ACHN (cell line): ENCODE results near the gene FRMD3.

ENCODE experiments used
- DNase-seq: peaks from one replicate; pipeline ENCODE4 v3.0.0-alpha.2; 2015
- in situ Hi-C: cut with HindIII; loops from 2 replicates; pipeline ENCODE4 v1.10.0; 2017; ENCODE audit warnings: low sequenced_read_pairs, low pct_ligation_motif_present, low pct_unique_long_range_greater_than_20kb

The FRMD3 gene

GRCh38 chr9:83330207-83331196 lies 207.7 kb downstream of the FRMD3 start:
- in situ Hi-C loops, result no loop called here
- peak; percentile 10 for DNase-seq

- in situ Hi-C loops, result no loop called here
These were observed 210.2 kb downstream of the FRMD3 start for GRCh38 chr9:83327750-83328622.

DNA sequence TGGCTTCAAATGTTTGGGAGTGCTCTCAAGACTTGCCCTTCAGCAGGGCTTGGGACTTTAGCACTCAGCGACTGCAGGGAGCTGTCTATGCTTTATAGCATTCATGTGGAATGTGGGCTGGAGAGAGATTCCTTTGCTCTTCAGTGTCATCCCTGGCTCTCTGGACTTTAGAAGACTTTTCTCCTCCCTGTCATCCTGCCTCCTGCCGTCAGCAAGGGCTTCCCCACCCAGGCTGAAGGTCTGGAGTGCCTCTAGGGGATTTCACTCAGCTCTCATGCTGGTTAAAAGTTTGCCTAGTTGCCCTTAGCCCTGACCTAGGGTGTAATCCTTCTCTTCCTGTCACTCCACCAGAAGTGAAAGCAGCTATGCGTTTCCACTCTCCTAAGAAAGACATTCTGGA lies 210.9 kb downstream of the FRMD3 start:
- in situ Hi-C loops, result no loop called here
- peak; percentile 16 for DNase-seq

More at GRCh38 chr9:83327750-83328622, 210.2 kb downstream of the FRMD3 start:
- no peak for DNase-seq

DNA sequence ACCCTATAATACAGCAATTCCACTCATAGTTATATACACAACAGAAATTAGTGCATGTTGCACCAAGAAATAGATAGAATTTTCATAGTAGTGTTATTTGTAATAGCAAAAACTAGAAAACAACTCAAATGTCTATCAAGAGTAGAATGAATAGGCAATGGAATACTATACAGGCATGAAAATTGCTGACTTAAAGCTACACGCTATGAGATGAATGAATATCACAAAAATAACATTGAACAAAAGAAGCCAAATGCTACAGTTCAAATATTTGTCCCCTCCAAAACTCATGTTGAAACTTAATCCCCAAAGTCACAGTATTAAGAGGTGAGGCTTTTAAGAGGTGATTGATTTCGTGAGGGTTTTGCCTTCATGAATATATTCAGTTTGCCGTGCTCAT lies 215.1 kb downstream of the FRMD3 start:
- in situ Hi-C loops, result no loop called here
- no peak for DNase-seq

DNA sequence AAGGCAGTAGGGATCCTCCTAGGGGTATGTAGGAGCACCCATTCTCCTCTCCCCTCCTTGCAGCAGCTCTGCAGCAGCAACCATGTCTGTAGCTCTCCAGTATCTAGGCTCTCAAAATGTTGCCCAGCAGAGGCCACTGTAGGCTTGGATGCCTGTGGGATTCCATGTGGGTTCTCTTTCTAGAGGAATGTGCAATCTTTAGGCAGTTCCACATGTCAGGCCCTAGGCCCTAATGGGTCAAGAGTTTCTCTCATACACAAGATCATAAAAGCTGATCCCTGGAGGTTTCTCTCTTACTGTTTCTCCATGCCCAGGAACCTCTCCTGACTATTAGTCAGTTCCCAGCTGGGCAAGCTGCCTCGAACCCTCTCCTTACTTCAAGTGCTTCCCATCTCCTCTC lies 215.8 kb downstream of the FRMD3 start:
- DNase-seq, result no peak
- in situ Hi-C loops, result no loop called here

- no peak for DNase-seq
- in situ Hi-C loops, result no loop called here
These were observed 221.0 kb downstream of the FRMD3 start for GRCh38 chr9:83317244-83317643.

DNA sequence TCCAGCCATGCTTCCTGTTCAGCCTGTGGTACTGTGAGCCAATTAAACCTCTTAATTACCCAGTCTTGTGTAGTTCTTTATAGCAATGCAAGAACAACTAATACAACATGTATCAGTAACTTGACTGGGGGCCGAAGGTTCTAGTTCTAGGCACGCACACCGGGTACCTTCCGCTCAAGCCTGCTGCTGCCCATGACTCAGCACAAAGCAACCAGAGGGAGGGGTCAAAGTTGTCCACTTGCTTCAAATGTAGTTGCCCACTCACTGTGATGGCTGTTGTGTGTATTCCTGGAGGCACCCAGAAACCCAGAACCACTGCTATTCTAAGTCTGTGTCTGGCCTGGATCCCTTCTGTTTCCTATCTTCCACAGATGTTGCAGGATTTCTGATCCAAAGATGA lies 222.6 kb downstream of the FRMD3 start:
- DNase-seq, result no peak
- in situ Hi-C loops, result no loop called here

DNA sequence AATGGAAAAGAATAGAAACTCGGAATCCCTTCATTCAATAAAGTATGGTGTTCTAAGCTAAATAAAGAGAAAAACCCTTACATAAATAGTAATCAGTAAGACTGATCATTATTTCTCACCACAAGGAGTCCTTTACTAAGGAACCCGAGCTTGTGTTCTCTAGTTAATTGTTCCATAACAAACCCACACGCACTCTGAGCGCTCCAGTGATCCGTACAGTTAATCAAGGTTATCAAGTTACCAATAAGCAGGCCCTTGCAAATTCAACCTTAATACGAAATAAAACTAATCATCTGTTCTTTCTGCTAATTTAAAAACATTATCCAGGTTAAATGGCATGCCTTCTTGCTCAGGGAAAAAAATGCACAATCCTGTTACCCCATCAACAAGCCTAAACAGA lies 224.4 kb downstream of the FRMD3 start:
- DNase-seq, result no peak
- in situ Hi-C loops, result no loop called here

DNA sequence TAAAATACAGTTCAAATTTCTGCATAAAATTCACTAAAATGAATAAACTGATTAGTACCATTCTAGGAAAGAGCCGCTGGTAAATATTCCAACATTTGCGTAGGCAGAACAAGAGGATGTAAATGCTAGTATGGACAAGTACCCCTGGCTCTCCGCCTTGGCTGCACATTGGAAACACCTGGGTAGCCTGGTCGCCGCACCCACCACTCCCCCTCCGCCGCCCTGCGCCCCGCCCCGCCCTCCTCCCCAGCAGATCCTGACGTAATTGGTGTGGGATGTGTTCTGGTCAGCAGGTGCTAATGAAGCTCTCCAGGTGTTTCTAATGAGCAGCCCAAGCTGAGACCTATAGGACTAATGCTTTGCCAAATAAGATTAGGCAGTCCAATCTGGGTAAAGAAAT lies 225.7 kb downstream of the FRMD3 start:
- no peak for DNase-seq
- in situ Hi-C loops, result no loop called here

DNA sequence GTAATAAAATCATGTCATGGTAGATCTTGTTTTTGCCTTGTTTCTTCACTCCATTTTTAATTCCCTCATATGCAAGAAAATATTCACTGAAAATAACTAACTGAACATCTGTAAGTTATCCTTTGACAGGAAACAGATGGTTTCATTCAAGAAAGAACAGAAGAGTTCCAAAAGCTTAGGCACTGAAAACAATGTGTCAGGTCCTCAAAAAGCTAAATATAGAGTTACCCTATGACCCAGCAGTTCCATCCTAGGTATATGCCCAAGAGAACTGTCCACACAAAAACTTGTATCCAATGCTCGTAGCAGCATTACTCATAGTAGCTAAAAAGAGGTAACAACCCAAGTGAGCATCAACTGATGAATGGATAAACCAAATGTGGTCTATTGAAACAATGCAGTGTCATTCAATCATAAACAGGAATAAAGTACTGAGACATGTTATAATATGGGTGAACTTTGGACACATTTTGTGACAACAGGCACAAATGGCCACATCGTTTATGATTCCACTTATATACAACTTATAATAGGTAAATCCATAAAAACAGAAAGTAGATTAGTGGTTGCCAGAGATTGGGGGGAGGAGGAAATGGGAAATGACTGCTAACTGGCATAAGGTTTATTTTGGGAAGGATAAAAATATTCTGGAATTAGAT lies 231.0 kb downstream of the FRMD3 start:
- no peak for DNase-seq
- in situ Hi-C loops, result no loop called here

DNA sequence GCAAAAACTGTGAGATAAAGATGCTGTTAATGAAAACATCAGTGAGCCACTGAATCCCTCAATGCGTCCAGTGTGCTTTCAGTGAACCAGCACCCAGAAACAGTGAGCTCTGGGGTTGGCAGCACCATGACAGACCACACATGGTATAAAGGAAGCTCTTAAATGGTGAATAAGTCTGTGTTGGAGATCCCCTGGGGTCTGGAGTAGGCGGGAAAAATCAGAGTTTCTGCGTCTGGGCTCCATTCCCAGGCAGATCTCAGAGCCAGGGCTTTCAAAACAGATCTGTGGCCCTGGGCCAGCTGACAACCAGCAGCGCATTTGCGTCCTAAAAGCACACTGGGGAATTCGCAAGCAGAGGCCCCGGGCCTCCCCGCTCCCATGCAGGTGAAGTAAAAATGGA lies 233.5 kb downstream of the FRMD3 start:
- in situ Hi-C loops, result no loop called here
- no peak for DNase-seq

DNA sequence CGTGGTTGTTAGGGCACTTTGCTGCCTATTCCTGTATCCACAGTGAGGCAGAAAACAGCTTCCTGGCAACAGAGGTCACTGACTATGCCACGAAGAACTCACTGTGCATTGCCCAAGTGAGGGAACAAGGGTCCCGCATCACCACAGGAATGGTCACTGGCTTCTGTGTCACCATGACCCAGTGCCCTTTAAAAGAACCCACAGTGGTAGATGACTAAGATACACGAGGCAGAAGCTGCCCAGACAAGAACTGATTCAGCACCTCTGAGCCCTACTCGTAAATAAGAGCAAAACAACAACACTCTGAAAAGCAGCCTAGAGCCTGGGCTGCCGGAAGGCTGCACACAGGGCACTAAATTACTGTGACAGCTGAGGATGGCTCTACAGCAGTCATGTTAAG lies 238.6 kb downstream of the FRMD3 start:
- DNase-seq, result peak; percentile 42
- in situ Hi-C loops, result no loop called here

DNA sequence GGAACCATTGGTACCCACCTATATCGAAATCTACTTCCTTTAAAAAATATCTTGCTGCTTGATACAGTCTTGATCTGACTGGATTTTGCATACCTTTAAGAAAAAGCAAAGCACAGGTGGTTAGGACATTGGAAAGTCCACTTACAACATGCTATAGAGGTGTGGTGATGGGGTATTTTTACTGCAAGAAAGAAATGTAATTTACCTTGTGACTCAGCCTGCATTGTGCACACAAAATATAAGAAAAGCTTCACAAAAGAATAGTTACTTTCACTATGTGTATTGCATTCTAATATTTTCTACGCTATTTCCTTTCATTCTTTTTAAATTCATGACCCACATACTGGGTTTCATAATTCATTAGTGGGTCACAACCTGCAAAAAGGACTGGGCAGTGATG lies 239.1 kb downstream of the FRMD3 start:
- no peak for DNase-seq
- in situ Hi-C loops, result no loop called here

GRCh38 chr9:83296123-83296522 lies 242.1 kb downstream of the FRMD3 start:
- no peak for DNase-seq
- in situ Hi-C loops, result no loop called here

DNA sequence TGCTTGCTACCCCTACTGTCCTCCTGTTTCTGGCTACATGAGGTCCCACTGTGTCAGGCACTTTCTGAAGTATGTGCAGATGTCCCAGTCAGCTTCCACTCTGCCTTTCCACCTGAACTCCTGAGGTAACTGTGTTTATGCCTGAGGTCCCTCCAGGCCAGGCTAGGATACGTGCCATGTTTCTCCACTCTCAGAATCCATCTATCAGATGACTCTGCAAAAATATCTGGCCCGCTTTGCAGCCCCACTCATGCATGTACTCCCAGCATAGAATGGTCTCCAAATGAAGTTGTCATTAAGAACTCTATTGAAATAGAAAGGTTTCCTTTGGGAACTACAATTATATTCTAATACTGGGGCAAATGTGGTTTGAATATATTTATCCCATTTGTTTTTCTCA lies 243.4 kb downstream of the FRMD3 start:
- in situ Hi-C loops, result no loop called here
- no peak for DNase-seq

DNA sequence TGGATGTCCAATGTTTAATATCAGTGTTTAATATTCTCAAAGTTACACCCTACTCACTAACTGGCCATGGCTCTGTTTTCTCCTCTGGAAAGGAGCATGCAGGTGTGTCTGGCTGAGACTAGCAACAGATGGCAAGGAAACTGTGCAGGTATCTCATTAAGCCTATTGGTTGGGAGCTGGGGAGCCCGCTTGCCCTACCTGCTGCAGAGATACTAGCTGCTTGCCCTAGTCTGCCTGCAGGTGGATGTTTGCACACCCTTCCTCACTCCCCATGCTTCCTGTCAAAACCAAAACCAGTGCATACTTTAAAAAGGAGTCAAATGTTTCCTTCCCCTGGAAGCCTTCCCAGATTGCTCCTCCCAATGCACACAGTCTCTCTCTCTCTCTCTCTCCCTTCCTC lies 247.0 kb downstream of the FRMD3 start:
- no peak for DNase-seq

GRCh38 chr9:83290692-83291091 lies 247.5 kb downstream of the FRMD3 start:
- DNase-seq, result no peak
- in situ Hi-C loops, result no loop called here

More for the DNA sequence above, 247.0 kb downstream of the FRMD3 start:
- in situ Hi-C loops, result no loop called here

DNA sequence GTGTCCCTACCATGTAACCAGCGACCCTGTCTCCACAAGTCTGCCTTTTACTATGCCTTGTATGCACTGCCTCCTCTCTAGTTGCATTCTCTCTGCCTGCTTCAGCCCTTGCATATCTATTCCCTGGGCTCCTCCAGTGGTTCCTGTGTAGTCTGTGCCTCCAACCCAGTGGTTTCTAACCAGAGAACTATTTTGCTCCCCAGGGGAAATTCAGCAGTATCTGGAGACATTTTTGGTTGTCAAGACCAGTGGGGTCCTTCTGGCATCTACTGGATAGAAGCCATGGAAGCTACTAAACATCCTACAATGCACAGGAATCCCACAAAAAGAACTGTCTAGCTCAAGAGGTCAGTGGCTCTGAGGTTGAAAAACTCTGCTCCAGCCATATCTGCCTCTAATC lies 251.2 kb downstream of the FRMD3 start:
- in situ Hi-C loops, result no loop called here

More for the DNA sequence above, 251.2 kb downstream of the FRMD3 start:
- no peak for DNase-seq
